ENCODE measurements around the gene TMEM128. TPM values are rescaled to one million over a fixed set of nuclear protein-coding genes. Genes with fewer than 3 reads are reported as not detected.

The TMEM128 gene, protein sequence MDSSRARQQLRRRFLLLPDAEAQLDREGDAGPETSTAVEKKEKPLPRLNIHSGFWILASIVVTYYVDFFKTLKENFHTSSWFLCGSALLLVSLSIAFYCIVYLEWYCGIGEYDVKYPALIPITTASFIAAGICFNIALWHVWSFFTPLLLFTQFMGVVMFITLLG
- 10 to 100 TPM; 39.6 to 49.4 (median 40.5) TPM for polyA plus RNA-seq (ENCODE audit: insufficient read depth in 1 of 5, insufficient read length in 5 of 5, low replicate concordance in 1 of 5)
- long read RNA-seq, donor 1, transcript TMEM128-202 (5 exons, 1,221 nt): major isoform, 12 of 27 reads
- long read RNA-seq, donor 1, partial matches to known transcripts: 15 of 27 reads
- long read RNA-seq, donor 1, other reads (novel, unspliced or antisense): 0 of 27 reads
- long read RNA-seq, donor 2, transcript TMEM128-202 (5 exons, 1,221 nt): major isoform, 11 of 22 reads
- long read RNA-seq, donor 2, partial matches to known transcripts: 10 of 22 reads
- long read RNA-seq, donor 2, other reads (novel, unspliced or antisense): 0 of 22 reads
- long read RNA-seq, donor 3, transcript TMEM128-202 (5 exons, 1,221 nt): major isoform, 23 of 50 reads
- long read RNA-seq, donor 3, partial matches to known transcripts: 26 of 50 reads
- long read RNA-seq, donor 3, other reads (novel, unspliced or antisense): 0 of 50 reads
- long read RNA-seq, donor 4, transcript TMEM128-202 (5 exons, 1,221 nt): major isoform, 8 of 24 reads
- long read RNA-seq, donor 4, partial matches to known transcripts: 16 of 24 reads
- long read RNA-seq, donor 4, other reads (novel, unspliced or antisense): 0 of 24 reads
- long read RNA-seq, donor 5, transcript TMEM128-202 (5 exons, 1,221 nt): major isoform, 17 of 45 reads
- long read RNA-seq, donor 5, partial matches to known transcripts: 28 of 45 reads
- long read RNA-seq, donor 5, other reads (novel, unspliced or antisense): 0 of 45 reads
- long read RNA-seq, donor 6, transcript TMEM128-202 (5 exons, 1,221 nt): major isoform, 18 of 40 reads
- long read RNA-seq, donor 6, partial matches to known transcripts: 20 of 40 reads
- long read RNA-seq, donor 6, other reads (novel, unspliced or antisense): 0 of 40 reads
- long read RNA-seq, donor 7, transcript TMEM128-202 (5 exons, 1,221 nt): major isoform, 5 of 24 reads
- long read RNA-seq, donor 7, partial matches to known transcripts: 19 of 24 reads
- long read RNA-seq, donor 7, other reads (novel, unspliced or antisense): 0 of 24 reads
- long read RNA-seq, donor 8, partial matches to known transcripts: 6 of 10 reads
- long read RNA-seq, donor 8, other reads (novel, unspliced or antisense): 0 of 10 reads

GRCh38 chr4:4248029-4248884 lies at the start of gene TMEM128:
TMEM128 (minus strand) TSS chr4:4248223; CDS start chr4:4248202, 21 bp downstream.
- DNase-seq: peak; percentile 95 to 96

DNA sequence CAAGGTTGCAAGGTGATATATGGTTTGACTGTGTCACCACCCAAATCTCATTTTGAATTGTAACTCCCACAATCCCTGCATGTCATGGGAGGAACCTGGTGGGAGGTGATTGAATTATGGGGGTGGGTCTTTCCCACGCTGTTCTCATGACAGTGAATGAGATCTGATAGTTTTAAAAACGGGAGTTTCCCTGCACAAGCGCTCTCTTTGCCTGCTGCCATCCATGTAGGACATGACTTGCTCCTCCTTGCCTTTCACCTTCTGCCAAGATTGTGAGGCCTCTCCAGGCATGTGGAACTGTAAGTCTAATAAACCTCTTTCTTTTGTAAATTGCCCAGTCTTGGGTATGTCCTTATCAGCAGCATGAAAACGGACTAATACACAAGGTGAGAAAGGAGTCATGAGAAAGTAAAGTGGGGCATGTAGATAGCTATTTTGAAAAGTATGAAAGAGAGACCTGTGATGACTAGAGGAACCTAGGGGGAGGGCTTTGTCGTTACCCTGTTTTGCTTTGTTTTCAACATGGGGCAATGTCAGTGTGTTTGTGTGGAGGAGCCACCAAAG lies 48.3 kb upstream of the TMEM128 start:
- no peak for DNase-seq

DNA sequence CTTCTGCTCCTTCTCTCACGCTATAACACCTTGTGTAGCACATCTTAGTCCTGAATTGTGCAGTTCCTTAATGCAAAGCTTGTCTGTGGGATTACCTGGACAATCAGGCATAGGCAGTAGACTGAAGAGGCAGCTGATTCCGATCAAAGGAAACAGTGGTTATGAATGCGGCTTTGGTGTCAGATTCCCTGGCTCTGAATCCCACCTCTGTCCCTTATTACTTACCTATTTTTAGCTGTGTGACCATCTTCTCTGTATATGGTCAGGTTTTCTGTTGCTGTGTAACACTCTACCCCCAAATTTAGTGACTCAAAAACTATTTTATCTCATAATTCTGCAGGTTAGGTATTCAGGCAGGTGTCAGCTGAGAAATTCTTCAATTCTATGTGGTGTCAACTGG lies 45.3 kb upstream of the TMEM128 start:
- DNase-seq: no peak

GRCh38 chr4:4289941-4290850 lies 42.2 kb upstream of the TMEM128 start, which contains the start of the genes LYAR and ZBTB49:
LYAR (minus strand) TSS chr4:4290154; CDS start chr4:4283742, 6,412 bp downstream.
ZBTB49 (plus strand) TSS chr4:4290251; CDS start chr4:4299946, 9,695 bp downstream.
- peak; percentile 91 to 92 for DNase-seq

DNA sequence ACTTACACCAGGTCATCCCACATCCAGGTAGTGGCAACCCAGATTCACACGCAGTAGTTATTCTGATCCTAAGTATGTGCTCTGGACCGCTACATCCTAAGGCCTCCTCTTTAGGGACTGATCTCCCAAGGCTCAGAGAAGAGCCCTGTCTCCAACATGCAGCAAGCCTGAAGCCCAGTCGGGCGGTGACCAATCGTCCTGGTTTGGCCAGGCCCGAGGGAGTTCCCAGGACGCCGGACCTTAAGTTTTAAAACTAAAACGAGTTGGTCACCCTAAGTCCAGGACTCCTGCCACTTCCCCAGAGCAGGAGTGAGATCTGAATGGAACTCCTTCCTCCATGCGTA lies 41.5 kb upstream of the TMEM128 start:
- no peak for DNase-seq

- no peak for DNase-seq
Observed at GRCh38 chr4:4289055-4289454, 41.0 kb upstream of the TMEM128 start.

DNA sequence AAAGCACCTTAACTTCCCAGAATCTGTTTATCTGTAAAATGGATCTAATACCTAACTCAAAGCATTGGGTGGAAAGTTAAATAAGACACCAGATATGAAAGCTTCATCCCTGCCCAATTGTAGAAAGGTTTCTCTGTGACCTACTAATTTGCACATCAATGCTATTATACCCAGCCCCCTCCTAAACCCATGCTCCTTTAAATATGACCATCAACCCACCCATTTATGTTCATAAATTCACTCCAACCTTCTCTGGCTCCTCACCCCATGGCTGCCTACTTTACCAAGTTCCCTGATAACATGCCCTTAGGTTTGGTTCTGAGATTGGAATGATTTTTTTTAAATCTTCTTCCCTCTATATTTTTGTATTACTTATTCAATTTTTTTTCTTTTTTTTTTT lies 40.1 kb upstream of the TMEM128 start:
- DNase-seq: no peak

DNA sequence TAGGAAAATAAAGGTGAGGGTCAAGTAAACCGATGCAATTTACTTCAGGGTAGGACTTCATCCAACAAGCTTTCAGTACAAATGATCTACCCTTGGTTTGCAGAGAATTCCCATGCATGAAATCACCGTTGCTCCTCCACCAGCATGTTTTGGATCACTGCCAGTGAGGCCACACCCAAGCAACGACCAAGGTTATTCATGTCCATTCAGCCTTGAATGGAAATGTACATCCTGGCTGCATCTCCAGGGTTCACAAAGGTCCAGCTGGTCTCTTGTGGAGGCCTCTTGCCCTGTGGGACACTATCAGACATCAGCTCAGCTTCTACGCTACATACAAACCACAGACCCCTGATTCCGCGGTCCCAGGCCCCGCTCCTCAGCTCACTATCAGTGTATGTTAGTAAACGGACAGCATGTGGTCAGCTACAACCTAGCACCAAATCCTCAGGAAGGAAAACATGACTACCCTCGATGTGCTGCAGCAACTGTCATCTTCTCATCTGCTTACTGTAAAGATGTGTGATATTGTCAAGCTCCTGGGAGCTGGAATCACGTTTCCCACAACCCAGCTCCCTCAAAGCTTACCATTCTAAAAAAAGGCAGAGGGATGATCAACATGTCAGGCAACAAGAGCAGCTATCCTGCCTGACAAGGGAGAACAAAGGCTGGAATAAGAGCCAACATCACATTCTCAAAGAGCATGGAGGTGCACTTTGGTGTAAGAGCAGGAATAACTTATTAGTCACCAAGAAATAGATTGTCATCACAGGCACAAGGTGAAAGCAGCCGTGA lies 37.0 kb upstream of the TMEM128 start:
- DNase-seq: no peak

GRCh38 chr4:4281787-4282186 lies 33.8 kb upstream of the TMEM128 start:
- DNase-seq: no peak

DNA sequence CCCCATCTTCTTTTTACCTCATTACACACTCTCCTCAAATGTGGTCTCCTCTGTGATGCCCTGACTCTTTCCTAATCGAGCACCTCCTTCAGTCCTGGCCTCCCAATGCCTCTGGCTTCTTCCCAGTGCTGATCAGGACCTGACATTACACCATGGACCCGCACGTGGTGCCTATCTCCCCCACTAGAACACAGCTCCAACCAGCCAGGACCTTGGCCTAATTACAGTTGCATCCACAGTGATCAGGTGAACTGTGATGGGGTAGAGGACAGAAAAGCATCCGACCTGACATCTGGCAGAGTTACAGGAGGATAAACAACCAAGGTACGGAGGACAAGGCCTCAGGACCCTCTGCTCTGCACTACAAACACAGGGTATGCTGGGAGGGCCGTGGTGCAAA lies 29.5 kb upstream of the TMEM128 start:
- no peak for DNase-seq

- DNase-seq: no peak
Observed at GRCh38 chr4:4274226-4274625, 26.2 kb upstream of the TMEM128 start.

- no peak for DNase-seq
Observed at GRCh38 chr4:4271912-4272311, 23.9 kb upstream of the TMEM128 start.

DNA sequence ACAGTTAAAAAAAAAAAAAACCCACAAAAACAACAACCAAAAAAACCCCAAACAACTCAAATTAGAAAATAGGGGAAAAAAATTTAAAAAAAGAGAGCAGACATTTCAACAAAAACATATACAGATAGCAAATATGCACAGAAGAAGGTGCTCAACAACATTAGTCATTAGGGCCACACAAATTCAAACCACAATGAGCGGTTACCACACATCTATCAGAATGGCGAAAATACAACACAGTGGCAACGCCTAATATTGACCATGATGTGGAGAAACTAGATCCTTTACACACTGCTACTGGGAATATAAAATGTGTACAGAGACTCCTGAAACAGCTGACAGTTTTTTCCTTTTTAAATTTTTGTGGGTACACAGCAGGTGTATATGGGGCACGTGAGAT lies 22.5 kb upstream of the TMEM128 start:
- no peak for DNase-seq

DNA sequence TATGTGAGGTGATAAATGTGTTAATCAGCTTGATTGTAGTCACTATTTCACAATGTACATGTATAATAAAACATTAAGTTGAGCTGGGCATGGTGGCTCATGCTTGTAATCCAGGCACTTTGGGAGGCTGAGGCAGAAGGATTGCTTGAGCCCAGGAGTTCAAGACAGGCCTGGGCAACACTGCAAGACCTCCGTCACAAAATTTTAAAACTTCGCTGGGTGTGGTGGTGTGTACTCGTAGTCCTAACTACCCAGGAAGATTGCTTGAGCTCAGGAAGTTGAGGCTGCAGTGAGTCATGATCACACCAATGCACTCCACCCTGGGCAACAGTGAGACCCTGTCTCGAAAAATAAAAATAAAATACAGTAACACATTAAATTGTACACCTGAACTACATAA lies 21.8 kb upstream of the TMEM128 start:
- no peak for DNase-seq

DNA sequence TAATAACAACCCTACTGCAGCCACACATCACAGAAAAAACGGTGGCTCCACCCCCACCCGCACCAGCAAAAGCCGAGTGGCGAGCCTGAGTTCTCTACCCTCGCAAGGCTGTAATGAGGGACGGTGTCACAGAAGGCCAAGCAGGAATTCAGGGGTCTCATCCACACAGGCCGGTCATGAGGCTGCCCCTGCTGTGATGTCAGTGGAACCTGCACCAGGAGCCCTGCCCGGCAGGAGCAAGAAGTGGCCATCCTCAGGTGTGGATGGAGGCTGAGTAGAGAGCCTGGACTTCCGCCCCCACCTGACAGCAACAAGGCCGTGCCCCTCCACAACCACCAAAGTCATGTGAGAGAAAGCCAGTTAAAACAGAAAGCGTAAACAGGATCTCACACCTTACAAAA lies 21.3 kb upstream of the TMEM128 start:
- DNase-seq: no peak

DNA sequence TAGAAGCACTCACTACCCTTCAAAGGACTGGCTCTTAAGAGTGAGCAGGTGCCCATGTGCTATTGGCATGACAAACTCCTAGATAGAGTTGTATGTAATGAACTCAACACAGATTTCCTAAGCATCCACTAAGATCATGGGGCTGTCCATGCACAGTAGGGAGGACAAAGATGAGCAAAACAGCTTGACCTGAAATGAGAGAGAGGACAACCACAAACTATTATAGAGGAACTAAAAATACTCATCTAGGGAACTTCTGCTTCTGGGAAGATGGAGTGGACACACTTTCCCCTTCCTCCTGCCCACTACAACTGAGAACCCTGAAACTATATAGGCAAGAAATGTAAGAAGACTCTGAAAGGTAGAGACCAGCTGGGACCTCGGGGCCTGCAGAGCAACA lies 20.8 kb upstream of the TMEM128 start:
- no peak for DNase-seq

- no peak for DNase-seq
Observed at GRCh38 chr4:4267981-4268380, 20.0 kb upstream of the TMEM128 start.

- DNase-seq: no peak
Observed at GRCh38 chr4:4260185-4260751, 12.2 kb upstream of the TMEM128 start.
